ENCODE measurements around the gene VASN.
"Not testable (repeated sequence)": the region's sequence is repeated elsewhere in the genome, so short reads cannot be mapped to it uniquely, and the experiment has no call there.

Gene VASN

DNA sequence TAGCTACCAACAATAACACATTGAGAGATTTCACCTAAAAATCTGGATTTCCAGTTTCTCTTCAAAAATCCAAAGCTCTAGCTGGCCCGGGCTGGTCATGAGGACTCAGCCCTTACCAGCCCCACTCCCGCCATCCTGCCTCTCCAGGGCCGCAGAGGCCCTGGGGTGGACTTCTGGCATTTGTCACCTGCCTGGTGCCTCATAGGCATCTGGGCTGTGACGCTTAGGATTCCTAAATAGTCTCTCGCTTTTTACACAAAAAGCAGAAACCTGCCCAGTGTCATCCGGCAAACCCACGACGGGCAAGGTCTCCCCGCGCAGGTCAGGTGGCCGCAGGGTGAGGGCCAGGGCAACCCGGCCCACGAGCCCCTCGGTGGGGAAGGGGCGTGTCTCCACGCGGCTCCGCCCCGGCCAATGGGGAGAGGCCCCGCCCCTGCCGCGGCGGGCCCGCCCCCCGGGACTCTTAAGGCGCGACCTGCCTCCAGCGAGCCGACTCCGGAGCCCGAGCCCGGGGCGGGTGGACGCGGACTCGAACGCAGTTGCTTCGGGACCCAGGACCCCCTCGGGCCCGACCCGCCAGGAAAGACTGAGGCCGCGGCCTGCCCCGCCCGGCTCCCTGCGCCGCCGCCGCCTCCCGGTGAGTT is at the start of gene VASN:
Gene VASN, plus strand, starts transcription at position 492 of the 644 bp plus-strand sequence. CDS start 9,030 bp downstream, outside the sequence.
- DNase-seq (ENCODE audit: low read depth in 1 of 2, low spot score in 1 of 2): peak; percentile 37 to 63

DNA sequence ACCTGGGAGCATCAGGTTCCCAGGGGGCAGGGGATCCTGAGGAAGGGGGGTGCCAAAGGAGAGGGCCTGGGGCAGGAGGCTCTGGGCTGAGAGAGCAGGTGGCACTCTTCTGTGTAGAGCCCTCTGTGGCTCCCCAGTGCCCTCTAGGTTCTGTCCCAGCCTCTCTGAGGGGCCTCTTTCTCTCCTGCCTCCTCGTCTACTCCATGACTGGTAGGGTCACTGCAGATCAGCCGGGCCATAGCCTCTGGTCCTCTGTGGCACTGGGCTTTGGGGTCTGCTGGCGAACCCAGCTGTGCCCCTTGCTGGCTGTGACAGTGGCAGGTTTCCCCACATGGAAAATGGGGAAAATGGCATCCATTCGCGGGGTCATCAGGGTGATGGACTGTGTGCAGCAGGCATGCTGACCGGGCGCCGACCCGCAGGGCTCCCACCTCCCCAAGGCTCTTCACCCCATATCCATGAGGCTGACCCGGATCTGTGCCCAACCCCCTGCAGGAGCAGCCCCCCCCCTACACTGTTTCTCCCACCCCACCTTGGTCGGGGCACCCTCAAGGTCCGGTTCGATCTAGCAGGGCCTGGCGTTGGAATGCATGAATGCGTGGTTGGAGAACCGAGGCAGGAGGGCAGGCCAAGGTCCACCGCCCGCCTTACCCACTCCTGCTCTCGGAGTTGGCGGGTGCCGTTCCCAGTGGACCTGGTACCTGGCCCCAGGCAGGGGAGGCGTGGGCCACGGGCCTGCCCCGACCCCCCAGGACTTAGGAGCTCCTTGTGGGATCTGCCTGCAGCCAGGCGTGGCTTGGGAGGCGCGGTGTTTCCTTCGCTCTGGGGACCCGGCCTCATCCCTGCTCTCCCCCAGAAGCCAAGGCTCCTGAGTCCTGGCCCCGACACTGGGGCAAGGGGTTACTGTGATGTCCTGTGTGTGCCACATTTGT is 49.3 kb upstream of the VASN start:
- no peak for DNase-seq (ENCODE audit: low read depth in 1 of 2, low spot score in 1 of 2)

- DNase-seq (ENCODE audit: low read depth in 1 of 2, low spot score in 1 of 2): no peak
Measured at GRCh38 chr16:4323071-4323844, 48.4 kb upstream of the VASN start.

DNA sequence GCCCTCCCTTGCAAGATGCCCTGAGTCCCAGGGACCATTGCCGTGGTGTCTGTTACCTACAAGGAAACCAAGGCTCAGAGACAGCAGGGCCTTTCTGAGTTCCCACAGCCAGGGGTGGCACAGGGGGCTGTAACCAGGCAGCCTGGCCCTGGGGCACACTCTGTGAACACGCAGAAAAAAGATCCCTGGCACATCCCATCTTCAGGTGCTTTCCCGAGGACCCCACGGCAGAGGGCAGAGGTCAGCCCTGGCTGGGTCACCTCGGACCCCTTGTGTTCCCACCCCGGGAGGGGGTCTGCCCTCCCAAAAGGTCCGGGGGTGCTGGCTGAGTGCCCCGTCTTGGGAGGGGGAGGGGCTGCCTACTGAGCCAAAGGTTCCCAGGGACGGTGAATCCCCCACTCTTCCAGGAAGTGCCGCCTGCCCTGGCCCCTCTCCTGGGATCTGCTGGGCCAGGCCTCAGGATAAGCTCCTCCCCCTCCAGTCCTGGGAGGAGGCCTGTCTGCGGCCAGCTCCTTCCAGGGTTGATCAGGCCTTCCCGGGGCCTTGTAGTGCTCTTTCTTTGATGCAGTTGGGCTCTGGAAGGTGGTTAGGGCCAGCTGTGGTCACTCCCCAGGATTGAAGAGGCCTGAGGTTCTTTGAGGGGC is 47.7 kb upstream of the VASN start:
- DNase-seq (ENCODE audit: low read depth in 1 of 2, low spot score in 1 of 2): no peak

DNA sequence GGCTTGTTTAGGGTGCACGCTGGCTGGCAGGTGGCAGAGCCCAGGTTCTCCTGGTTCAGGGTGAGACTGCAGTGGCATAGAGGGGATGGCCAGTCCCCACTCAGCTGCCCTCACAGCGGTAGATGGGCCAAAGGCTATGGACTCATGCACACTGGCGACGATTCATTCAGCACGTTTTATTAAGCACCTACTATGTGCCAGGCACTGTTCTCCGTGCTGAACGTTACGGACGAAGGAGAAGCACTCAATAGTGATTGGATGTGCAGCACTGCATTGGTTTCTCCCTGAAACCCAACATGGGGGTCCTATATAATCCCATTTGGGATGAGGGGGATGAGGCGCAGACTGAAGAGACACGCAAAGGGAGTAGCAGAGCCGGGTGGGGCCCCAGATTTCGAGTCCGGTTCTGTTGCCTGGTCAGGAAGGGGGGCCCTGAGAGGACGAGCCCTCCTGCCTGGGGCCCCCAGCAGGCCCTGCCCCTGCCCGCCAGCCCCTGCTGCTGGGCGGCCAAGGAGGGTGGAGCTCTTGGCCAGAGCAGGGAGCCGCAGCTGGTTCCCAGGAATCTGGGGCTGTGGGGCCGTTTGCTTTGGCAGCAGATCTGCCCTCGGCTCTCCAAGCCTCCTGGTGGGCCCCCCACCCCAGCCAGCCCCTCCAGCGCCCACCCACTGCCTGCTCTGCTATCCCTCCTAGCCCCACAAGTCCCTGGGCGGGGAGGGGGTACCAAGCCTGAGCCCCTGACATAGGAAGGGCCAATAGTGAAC is 47.0 kb upstream of the VASN start:
- no peak for DNase-seq (ENCODE audit: low read depth in 1 of 2, low spot score in 1 of 2)

DNA sequence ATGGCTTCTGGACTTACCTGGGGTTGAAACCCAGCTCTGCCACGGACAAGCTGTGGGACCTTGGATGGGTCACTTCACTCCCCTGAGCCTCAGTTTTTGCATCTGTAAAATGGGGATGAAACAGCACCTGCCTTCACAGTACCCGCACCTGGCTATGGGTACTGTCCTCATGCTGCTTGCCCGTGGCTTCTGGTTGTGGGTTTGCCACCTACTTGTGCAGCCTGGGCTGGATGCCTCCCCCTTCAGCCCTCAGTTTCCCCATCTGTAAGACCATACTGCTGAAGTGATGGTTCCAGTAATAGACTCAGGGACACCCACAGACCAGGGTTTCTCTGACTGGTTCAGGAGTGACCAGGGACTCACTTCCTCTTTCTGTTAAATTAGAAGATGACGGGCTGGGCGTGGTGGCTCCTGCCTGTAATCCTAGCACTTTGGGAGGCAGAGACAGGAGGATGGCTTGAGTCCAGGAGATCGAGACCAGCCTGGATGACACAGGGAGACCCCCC is 46.3 kb upstream of the VASN start:
- DNase-seq (ENCODE audit: low read depth in 1 of 2, low spot score in 1 of 2): no peak

GRCh38 chr16:4327386-4328045 is 44.1 kb upstream of the VASN start:
- no peak for DNase-seq (ENCODE audit: low read depth in 1 of 2, low spot score in 1 of 2)

GRCh38 chr16:4328046-4328781 is 43.4 kb upstream of the VASN start:
- peak in 1 of 2 donors; percentile 16 for DNase-seq (ENCODE audit: low read depth in 1 of 2, low spot score in 1 of 2)

DNA sequence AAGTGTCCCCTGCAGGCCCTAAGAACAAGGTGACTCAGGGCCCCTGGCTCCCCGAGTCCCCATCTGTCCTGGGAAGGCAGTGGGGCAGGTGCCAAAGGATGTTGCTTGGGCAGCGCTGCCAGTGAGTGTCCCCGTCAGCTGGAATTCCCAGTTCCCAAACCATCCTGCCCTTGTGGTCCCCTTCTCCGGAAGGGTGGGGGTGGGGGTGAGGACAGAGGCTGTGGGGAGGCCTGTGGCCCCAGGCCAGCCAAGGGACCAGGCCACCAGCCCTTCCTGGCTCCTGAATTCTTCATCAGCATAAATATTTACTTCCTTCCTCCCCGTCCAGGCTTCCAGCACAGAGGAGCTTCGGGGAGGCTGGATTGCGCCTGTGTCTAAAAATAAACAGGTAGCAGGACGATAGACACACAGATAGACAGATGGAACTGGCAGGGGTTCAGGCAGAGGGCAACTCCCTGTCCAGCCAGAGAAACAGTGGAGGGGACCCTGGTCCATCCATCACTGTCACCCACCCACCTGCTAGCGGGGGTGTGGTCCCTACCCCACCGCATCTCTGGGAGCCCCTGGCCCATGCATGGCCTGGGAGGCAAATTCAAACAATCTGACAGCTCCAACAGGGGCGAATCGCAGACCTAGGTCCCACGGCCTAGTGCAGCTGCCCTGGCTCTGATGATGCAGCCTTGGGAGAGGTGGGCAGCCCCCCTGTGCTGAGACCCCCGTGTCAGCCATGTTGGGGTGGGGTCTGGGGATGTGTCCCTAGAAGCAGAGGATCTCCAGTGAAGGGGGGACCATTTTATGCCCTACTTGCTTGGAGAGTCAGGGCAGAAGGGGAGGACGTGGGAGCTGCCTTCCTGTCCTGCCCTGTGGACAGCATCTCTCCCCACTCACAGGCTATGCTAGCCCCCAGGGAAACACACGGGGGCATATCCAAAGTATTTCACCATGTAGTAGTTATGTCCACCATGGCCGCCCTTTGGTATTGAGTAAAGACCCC is 42.6 kb upstream of the VASN start:
- no peak for DNase-seq (ENCODE audit: low read depth in 1 of 2, low spot score in 1 of 2)

- peak; percentile 59 to 63 for DNase-seq (ENCODE audit: low read depth in 1 of 2, low spot score in 1 of 2)
Measured at GRCh38 chr16:4330277-4330874, 41.3 kb upstream of the VASN start.

- no peak for DNase-seq (ENCODE audit: low read depth in 1 of 2, low spot score in 1 of 2)
Measured at GRCh38 chr16:4332083-4332482, 39.6 kb upstream of the VASN start.

DNA sequence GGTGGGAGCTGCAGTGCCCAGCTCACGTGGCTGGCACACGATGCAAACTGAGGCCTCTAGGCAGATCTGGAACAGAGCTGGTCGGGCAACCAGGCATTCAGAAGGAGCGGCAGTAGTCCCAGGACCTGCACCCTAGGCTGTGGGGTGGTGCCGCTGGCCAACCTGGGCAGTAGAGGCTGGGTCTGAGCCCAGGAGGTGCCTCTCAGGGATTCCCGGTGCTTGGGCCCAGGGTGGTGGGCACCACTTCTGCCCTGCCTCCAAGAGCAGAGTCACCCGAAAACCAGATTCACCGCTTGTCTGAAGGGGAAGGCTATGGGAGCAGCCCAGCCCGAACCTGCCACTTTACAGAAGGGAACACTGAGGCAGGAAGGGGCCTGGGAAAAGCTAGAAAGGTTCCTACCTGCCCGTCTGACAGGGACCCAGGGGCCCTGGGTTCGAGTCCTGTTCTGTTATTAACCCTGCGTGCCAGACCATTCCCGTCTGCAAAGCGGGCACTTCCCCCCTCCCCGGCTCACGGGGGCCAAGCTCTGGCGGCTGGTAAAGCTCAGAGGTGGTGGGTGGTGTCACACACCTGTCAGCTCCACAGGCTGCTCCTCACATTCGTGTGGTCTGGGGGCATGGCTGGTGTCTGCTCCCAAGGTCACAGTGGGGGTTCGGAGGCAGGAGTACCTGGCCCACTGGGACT is 38.9 kb upstream of the VASN start:
- DNase-seq (ENCODE audit: low read depth in 1 of 2, low spot score in 1 of 2): no peak

- DNase-seq (ENCODE audit: low read depth in 1 of 2, low spot score in 1 of 2): no peak
Measured at GRCh38 chr16:4333308-4333638, 38.4 kb upstream of the VASN start.

DNA sequence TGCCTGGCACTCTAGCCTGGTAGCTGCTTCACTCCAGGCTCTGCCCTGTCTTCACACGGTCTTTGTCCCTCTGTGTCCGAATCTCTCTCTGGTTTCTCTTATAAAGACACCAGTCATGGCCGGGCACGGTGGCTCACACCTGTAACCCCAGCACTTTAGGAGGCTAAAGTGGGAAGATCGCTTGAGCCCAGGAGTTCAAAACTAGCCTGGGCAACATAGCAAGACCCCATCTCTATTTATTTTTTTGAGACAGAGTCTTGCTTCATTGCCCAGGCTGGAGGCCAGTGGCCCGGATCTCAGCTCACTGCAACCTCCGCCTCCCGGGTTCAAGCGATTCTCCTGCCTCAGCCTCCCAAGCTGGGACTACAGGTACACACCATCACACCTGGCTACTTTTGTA is 37.9 kb upstream of the VASN start:
- DNase-seq (ENCODE audit: low read depth in 1 of 2, low spot score in 1 of 2): not testable (repeated sequence)

DNA sequence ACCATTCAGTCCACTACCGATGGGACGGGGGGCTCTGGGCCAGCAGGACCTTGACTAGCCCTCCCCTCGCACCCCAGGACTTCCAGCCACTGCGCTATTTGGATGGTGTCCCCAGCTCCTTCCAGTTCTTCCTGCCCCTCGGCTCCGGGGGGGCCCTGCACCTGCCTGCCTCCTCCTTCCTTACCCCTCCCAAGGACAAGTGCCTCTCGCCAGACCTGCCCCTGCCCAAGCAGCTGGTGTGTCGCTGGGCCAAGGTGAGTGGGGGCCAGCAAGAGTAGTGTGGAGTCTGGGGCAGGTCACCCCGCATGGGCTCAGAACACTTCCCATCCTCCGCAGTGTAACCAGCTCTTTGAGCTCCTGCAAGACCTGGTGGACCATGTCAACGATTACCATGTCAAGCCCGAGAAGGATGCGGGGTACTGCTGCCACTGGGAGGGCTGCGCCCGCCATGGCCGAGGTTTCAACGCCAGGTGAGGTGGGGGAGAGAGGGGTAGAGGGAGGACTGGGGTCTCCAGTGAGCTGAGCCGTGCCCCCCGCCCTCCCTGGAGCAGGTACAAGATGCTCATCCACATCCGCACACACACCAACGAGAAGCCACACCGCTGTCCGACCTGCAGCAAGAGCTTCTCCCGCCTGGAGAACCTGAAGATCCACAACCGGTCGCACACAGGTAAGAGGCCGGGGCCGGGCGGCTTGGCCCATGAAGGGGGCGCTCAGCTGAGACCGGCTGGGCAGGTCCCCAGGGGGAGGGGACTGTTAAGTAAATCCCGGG is 36.7 kb upstream of the VASN start:
- DNase-seq (ENCODE audit: low read depth in 1 of 2, low spot score in 1 of 2): no peak
